NCI-H2227 (cell line): ENCODE measurements around the gene ZNF189.

Experiments used
- DNase-seq: peaks from one replicate; lab custom pipeline; 2025; ENCODE audit not compliant: unreplicated experiment; lab: John Stamatoyannopoulos, UW

The ZNF189 gene

GRCh38 chr9:101417977-101418376 lies 19.3 kb downstream of the ZNF189 start:
- DNase-seq: no peak

- no peak for DNase-seq
Observed at GRCh38 chr9:101418518-101419430, 20.1 kb downstream of the ZNF189 start.

- DNase-seq: no peak
Observed at GRCh38 chr9:101419863-101420262, 21.2 kb downstream of the ZNF189 start.

GRCh38 chr9:101421653-101422065 lies 23.0 kb downstream of the ZNF189 start:
- DNase-seq: no peak

GRCh38 chr9:101427358-101427757 lies 28.7 kb downstream of the ZNF189 start:
- no peak for DNase-seq

GRCh38 chr9:101427957-101428655 lies 29.5 kb downstream of the ZNF189 start:
- no peak for DNase-seq

GRCh38 chr9:101428909-101429308 lies 30.3 kb downstream of the ZNF189 start:
- DNase-seq: no peak

- DNase-seq: no peak
Observed at GRCh38 chr9:101429736-101430135, 31.1 kb downstream of the ZNF189 start.

- DNase-seq: no peak
Observed at GRCh38 chr9:101432171-101432570, 33.5 kb downstream of the ZNF189 start.

- DNase-seq: no peak
Observed at GRCh38 chr9:101432740-101433139, 34.1 kb downstream of the ZNF189 start.

GRCh38 chr9:101433229-101433628 lies 34.6 kb downstream of the ZNF189 start:
- no peak for DNase-seq

- DNase-seq: no peak
Observed at GRCh38 chr9:101434998-101435397, 36.3 kb downstream of the ZNF189 start.

- DNase-seq: no peak
Observed at GRCh38 chr9:101435601-101436079, 37.0 kb downstream of the ZNF189 start, which contains the start of gene ALDOB. ALDOB (minus strand) TSS chr9:101435774; CDS start chr9:101430887, 4,887 bp downstream.

GRCh38 chr9:101437806-101438232 lies 39.2 kb downstream of the ZNF189 start:
- DNase-seq: no peak

- DNase-seq: no peak
Observed at GRCh38 chr9:101438523-101438922, 39.9 kb downstream of the ZNF189 start.

GRCh38 chr9:101440714-101441230 lies 42.1 kb downstream of the ZNF189 start:
- DNase-seq: no peak

GRCh38 chr9:101442318-101442717 lies 43.7 kb downstream of the ZNF189 start:
- DNase-seq: no peak

- DNase-seq: no peak
Observed at GRCh38 chr9:101442736-101443135, 44.1 kb downstream of the ZNF189 start.

- DNase-seq: no peak
Observed at GRCh38 chr9:101443364-101443771, 44.7 kb downstream of the ZNF189 start.

GRCh38 chr9:101445353-101446029 lies 46.8 kb downstream of the ZNF189 start:
- no peak for DNase-seq

- DNase-seq: no peak
Observed at GRCh38 chr9:101446732-101447131, 48.1 kb downstream of the ZNF189 start.
